ENCODE results near the gene SH2D3A. TPM values are rescaled to one million over a fixed set of nuclear protein-coding genes. Genes with fewer than 3 reads are reported as not detected.
A peak's percentile ranks its signal among the peaks of the same experiment; 100 is the strongest.
"Not testable (repeated sequence)": the region's sequence is repeated elsewhere in the genome, so short reads cannot be mapped to it uniquely, and the experiment has no call there.

SH2D3A gene
- total RNA-seq: 2.2 and 3.0 TPM in 2 replicates

- peak; percentile 17 to 85 for DNase-seq (ENCODE audit: low read depth in 2 of 2)
These were observed at the start of gene SH2D3A for GRCh38 chr19:6767357-6768235. Gene SH2D3A (minus strand): TSS chr19:6767435. CDS start chr19:6763748, 3,687 bp downstream.

- DNase-seq (ENCODE audit: low read depth in 2 of 2): no peak
These were observed 46.4 kb upstream of the SH2D3A start for GRCh38 chr19:6813659-6814058.

GRCh38 chr19:6812612-6813011 is 45.4 kb upstream of the SH2D3A start:
- DNase-seq (ENCODE audit: low read depth in 2 of 2): no peak

DNA sequence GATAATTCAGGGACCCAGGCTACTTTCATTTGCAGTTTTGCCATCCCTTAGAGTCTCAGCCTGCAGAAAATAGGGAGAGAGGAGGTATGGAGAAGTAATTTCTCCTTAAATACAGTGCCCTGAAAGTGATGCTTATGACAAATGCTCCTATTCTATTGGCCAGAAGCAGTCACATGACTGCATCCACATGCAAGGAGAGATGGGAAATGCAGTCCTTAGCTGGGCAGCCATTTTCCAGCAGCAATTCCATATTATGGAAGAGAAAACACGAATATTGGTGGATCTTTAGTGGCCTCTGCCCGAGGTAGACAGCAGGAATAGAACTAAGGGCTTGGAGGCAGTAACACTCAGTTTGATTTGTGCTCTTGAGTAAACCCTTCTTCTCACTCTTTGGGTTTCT is 44.7 kb upstream of the SH2D3A start:
- peak; percentile 81 to 85 for DNase-seq (ENCODE audit: low read depth in 2 of 2)

DNA sequence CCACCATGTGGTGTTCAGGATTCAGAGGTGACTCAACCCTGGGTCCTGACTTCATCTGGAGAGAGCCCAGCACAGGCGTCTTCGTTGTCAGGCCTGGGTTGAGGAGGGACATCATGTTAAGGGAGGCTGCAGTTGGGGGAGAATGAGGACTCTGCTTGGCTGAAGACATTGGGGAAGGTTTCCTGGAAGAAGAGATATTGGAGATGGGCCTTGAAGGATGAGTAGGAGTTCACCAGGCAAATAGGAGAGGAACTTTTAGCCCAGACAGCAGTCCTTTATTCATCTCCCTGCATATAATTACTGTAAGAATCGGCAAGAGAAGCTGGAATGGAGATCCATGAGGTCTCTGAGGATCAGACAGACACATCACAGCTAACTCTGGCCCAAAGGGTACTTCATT is 44.1 kb upstream of the SH2D3A start:
- DNase-seq (ENCODE audit: low read depth in 2 of 2): no peak

GRCh38 chr19:6809262-6809661 is 42.0 kb upstream of the SH2D3A start:
- no peak for DNase-seq (ENCODE audit: low read depth in 2 of 2)

DNA sequence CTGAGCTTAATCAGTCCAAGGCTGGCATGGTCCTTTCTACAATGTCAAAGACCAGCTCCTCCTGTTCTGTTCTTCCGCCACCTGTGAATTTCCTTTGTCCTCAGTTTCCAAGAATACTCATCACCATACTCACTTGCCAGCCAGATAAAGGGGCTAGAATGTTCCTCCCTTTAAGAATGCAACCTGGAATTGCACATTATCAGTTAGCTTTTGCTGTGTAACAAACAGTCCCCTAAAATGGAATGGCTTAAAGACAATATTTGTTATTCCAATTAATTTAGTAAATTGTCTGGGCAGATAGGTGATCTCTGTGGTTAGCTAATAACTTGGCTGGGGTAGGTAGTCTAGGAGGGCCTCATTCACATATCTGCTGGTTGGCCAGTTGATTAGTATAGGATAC is 41.3 kb upstream of the SH2D3A start:
- no peak for DNase-seq (ENCODE audit: low read depth in 2 of 2)

GRCh38 chr19:6807291-6807690 is 40.1 kb upstream of the SH2D3A start:
- no peak for DNase-seq (ENCODE audit: low read depth in 2 of 2)

GRCh38 chr19:6806488-6806887 is 39.3 kb upstream of the SH2D3A start:
- peak in 1 of 2 donors; percentile 8 for DNase-seq (ENCODE audit: low read depth in 2 of 2)

DNA sequence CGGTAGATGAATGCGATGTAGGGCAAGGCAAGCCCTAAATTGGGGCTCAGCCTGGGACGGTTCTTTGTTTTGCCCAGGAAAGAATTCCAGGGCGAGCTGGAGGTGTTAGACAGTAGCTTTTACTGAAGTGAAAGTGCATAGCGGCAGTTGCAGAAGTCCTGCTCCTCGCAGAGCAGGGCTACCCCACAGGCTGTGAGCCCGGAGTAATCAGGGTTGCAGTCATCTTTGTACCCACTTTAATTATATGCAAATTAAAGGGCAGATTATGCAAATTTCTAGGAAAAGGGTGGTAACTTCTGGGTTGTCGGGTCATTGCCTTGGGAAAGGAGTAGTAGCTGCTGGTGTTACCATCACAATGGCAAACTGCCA is 35.8 kb upstream of the SH2D3A start:
- no peak for DNase-seq (ENCODE audit: low read depth in 2 of 2)

DNA sequence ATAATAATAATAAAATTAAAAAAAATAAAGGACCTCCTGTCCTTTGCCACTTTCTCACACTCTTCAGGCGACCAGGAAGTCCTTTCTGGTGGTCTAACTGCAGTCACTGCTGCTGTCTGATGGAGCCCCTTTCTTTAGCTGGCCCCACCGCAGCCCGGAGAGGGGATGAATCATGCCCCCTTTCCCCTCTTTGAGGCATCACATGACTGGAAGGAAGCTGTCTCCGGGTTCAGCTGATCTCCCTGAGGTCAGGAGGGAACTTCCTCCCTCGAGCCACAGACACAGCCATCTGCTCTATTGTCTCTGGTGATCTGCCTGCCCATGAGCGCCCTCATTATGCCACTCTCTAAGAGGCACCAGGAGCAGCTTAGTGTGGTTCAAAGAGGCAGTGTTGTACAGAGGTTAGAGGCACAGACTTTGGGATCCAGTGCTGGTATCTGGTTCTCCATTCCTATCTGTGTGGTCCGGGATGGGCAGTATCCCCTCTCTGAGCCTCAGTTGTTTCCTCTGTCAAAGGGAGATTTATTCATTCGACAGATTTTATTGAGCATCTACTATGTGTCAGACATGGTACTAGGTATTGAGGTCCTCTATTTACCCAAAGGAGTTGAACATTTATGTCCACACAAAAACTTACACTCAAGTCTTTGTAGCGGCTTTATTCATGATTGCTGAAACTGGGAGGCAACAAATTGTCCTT is 35.3 kb upstream of the SH2D3A start:
- peak; percentile 43 to 58 for DNase-seq (ENCODE audit: low read depth in 2 of 2)

DNA sequence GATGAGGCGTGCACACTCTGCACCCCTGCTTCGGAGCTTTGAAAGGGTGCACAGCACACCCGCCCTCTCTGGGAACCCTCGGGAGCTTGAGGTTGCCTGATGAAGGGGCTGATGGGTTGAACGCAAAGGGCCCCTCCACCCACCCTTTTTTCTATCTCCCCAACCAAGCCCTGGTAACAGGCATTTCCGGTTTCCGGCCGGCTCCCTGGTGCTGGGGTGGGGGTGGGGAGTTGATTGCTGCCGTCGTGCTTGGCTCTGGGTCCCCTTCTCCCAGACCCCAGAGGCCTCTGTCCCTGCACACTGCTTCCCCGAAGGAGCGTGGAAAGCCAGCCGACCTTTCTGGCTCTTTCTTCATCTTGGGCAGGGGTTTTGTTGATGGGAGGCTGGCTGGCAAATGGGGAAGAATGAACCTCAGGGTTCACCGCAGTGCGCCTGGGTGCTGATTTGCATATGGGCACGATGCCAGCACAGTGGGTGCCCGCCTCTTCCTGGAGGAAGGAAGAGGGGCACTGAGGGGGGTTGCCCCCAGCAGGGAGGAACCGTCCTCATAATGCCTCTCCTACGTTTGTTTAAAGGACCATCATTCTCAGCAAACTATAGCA is 34.4 kb upstream of the SH2D3A start:
- DNase-seq (ENCODE audit: low read depth in 2 of 2): peak; percentile 28 to 34

GRCh38 chr19:6800991-6801484 is 33.8 kb upstream of the SH2D3A start:
- DNase-seq (ENCODE audit: low read depth in 2 of 2): peak; percentile 43 to 74

GRCh38 chr19:6800160-6800790 is 33.0 kb upstream of the SH2D3A start:
- DNase-seq (ENCODE audit: low read depth in 2 of 2): not testable (repeated sequence)

DNA sequence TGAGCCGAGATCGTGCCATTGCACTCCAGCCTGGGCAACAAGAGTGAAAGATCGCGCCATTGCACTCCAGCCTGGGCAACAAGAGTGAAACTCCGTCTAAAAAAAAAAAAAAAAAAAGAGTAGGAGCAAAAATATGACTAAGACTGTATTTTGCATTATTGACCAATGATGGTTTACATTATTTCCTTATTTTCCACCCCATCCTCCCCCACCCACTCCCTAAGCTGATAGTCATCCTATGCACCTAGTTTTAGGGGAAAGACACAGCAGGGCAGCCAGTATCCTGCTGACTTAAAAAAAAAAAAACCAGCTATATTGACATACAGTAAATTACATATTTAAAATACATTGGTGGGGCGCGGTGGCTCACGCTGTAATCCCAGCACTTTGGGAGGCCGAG is 30.4 kb upstream of the SH2D3A start:
- no peak for DNase-seq (ENCODE audit: low read depth in 2 of 2)

GRCh38 chr19:6796278-6796677 is 29.0 kb upstream of the SH2D3A start:
- DNase-seq (ENCODE audit: low read depth in 2 of 2): no peak

GRCh38 chr19:6794686-6795431 is 27.6 kb upstream of the SH2D3A start:
- DNase-seq (ENCODE audit: low read depth in 2 of 2): peak in 1 of 2 donors; percentile 5

GRCh38 chr19:6793973-6794372 is 26.7 kb upstream of the SH2D3A start:
- DNase-seq (ENCODE audit: low read depth in 2 of 2): no peak

DNA sequence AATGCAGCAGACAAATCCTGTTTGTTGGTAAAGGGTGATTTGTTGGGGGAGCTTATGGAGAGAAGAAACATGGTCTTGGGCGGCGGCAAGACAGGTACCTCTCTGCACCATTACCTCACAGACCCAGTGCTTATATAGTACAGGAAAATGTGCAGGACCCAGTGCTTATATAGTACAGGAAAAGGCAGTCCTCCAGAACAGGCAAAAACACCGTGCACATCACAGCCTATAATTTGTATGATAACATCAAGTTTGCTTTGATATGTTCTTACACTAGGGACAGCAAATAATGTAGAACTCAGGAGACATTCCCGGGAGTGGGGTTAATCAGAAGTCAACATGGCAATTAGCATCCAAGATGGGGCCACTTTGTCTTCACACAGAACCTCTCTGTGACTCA is 26.2 kb upstream of the SH2D3A start:
- DNase-seq (ENCODE audit: low read depth in 2 of 2): no peak

DNA sequence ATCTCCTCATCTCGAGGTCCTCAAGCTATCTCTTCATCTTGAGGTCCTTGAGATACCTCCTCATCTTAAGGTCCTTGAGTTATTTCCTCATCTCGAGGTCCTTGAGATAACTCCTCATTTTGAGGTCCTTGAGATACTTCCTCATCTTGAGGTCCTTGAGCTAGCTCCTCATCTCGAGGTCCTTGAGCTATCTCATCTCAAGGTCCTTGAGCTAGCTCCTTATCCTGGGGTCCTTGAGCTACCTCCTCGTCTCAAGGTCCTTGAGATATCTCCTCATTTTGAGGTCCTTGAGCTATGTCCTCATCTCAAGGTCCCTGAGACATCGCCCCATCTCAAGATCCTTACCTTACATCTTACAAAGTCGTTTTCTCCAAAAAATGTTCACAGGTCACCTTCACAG is 24.0 kb upstream of the SH2D3A start:
- DNase-seq (ENCODE audit: low read depth in 2 of 2): no peak

All from lung microvascular endothelial cell (primary cell).